ENCODE data around the gene PYCARD.

DNA sequence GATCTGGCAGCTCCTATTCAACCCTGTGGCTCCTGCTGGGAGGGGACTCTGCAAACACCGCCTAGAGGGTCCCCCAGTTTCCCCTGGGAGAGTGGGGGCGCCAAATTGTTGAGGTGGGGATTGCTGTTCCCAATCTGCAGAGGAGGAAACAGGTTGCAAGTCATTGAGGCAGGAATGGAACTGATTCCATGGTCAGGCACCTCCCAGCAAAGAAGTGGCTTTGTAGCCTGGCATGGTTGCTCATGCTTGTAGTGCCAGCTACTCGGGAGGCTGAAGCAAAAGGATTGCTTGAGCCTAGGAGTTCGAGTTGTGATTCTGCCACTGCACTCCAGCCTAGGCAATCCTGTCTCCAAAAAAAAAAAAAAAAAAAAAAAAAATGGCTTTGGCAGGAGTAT lies 14.6 kb upstream of the PYCARD start:
- no peak for TF ChIP-seq POLR2A (IDR thresholded peaks at IDR 0.05)
- TF ChIP-seq, protein P1, sequence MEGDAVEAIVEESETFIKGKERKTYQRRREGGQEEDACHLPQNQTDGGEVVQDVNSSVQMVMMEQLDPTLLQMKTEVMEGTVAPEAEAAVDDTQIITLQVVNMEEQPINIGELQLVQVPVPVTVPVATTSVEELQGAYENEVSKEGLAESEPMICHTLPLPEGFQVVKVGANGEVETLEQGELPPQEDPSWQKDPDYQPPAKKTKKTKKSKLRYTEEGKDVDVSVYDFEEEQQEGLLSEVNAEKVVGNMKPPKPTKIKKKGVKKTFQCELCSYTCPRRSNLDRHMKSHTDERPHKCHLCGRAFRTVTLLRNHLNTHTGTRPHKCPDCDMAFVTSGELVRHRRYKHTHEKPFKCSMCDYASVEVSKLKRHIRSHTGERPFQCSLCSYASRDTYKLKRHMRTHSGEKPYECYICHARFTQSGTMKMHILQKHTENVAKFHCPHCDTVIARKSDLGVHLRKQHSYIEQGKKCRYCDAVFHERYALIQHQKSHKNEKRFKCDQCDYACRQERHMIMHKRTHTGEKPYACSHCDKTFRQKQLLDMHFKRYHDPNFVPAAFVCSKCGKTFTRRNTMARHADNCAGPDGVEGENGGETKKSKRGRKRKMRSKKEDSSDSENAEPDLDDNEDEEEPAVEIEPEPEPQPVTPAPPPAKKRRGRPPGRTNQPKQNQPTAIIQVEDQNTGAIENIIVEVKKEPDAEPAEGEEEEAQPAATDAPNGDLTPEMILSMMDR (IDR thresholded peaks at IDR 0.05): no peak

All from esophagus squamous epithelium (tissue), 4 donors.